Tibial nerve (tissue), 4 donors: ENCODE data around the gene BACH2.

Experiments used
- CTCF ChIP-seq, 5 experiments: fragments of 200-600 bp in 3 of 5; fragments of 450-650 bp in 2 of 5; sonication (generic) in 3 of 5; IDR thresholded peaks; one replicate each; pipeline ENCODE4 v1.5.1; 2016 to 2019; ENCODE audit warnings: antibody characterized with exemption in 5 of 5, mild to moderate bottlenecking in 3 of 5, moderate library complexity in 2 of 5
- EP300 ChIP-seq, 2 donors: sonication (generic); formaldehyde crosslinking; IDR thresholded peaks; one replicate each; pipeline ENCODE4 v1.6.1; 2017; ENCODE audit warnings: antibody characterized with exemption in 2 of 2, mild to moderate bottlenecking in 1 of 2

- no peak for TF ChIP-seq CTCF (IDR thresholded peaks at IDR 0.05)
- TF ChIP-seq EP300 (IDR thresholded peaks at IDR 0.05), result no peak
These were observed 22.8 kb downstream of the BACH2 start for GRCh38 chr6:90273863-90274262.
